Nephron progenitor cell (in vitro differentiated cells): Measurements from ENCODE around the gene IGLL1.
A peak's percentile ranks its signal among the peaks of the same experiment; 100 is the strongest.
"Not testable (repeated sequence)": the region's sequence is repeated elsewhere in the genome, so short reads cannot be mapped to it uniquely, and the experiment has no call there.

Source experiments
- DNase-seq: peaks from one replicate; pipeline ENCODE4 v3.0.0; 2021
- H3K27ac Mint-ChIP-seq: 2 replicates; pipeline ENCODE4 v1.8.0; 2021; ENCODE audit warnings: mild to moderate bottlenecking, moderate library complexity, mixed read lengths
- H3K27me3 Mint-ChIP-seq: 2 replicates; pipeline ENCODE4 v1.8.0; 2021; ENCODE audit warnings: mild to moderate bottlenecking, low read depth, mixed read lengths; ENCODE audit not compliant: poor library complexity
- H3K36me3 Mint-ChIP-seq: 2 replicates; pipeline ENCODE4 v1.8.0; 2021; ENCODE audit warnings: low read depth, mixed read lengths
- H3K4me1 Mint-ChIP-seq: 2 replicates; pipeline ENCODE4 v1.8.0; 2021; ENCODE audit warnings: mixed read lengths
- H3K4me3 Mint-ChIP-seq: 2 replicates; pipeline ENCODE4 v1.8.0; 2021; ENCODE audit warnings: mild to moderate bottlenecking, moderate library complexity, mixed read lengths
- H3K9me3 Mint-ChIP-seq: 2 replicates; pipeline ENCODE4 v1.8.0; 2021; ENCODE audit warnings: mild to moderate bottlenecking, moderate library complexity, mixed read lengths
- CTCF ChIP-seq: fragments of 200-600 bp; sonication (generic); IDR thresholded peaks from 2 replicates; pipeline ENCODE4 v1.5.0; 2021; ENCODE audit warnings: antibody characterized with exemption

IGLL1 gene

GRCh38 chr22:23578306-23578705, 1.8 kb downstream of the IGLL1 start:
- H3K27ac Mint-ChIP-seq = no peak overlapping the region
- H3K4me1 Mint-ChIP-seq = peaks cover 30% of the 10 kb centered on the region
- no peak overlapping the region for H3K4me3 Mint-ChIP-seq
- TF ChIP-seq CTCF = no peak
- no peak for DNase-seq
- no peaks in the 10 kb centered on the region for H3K9me3 Mint-ChIP-seq
- no peaks in the 10 kb centered on the region for H3K36me3 Mint-ChIP-seq
- peaks cover 6% of the 10 kb centered on the region for H3K27me3 Mint-ChIP-seq

GRCh38 chr22:23576681-23577080, 3.4 kb downstream of the IGLL1 start:
- H3K9me3 Mint-ChIP-seq = peaks cover 4% of the 10 kb centered on the region
- peaks cover 35% of the 10 kb centered on the region for H3K4me1 Mint-ChIP-seq
- H3K27ac Mint-ChIP-seq = no peak overlapping the region
- H3K36me3 Mint-ChIP-seq = no peaks in the 10 kb centered on the region
- no peak for DNase-seq
- H3K4me3 Mint-ChIP-seq = no peak overlapping the region
- H3K27me3 Mint-ChIP-seq = peaks cover 10% of the 10 kb centered on the region
- TF ChIP-seq CTCF = no peak

- no peak for DNase-seq
- Mint-ChIP-seq H3K9me3 (peaks cover 6% of the 10 kb centered on the region), H3K27me3 (peaks cover 10% of the 10 kb centered on the region), H3K27ac (peak overlapping the region; percentile 20), H3K4me3 (no peak overlapping the region), H3K36me3 (no peaks in the 10 kb centered on the region), H3K4me1 (peaks cover 24% of the 10 kb centered on the region)
- TF ChIP-seq CTCF = no peak
These were observed 4.5 kb downstream of the IGLL1 start for GRCh38 chr22:23575601-23576000.

DNA sequence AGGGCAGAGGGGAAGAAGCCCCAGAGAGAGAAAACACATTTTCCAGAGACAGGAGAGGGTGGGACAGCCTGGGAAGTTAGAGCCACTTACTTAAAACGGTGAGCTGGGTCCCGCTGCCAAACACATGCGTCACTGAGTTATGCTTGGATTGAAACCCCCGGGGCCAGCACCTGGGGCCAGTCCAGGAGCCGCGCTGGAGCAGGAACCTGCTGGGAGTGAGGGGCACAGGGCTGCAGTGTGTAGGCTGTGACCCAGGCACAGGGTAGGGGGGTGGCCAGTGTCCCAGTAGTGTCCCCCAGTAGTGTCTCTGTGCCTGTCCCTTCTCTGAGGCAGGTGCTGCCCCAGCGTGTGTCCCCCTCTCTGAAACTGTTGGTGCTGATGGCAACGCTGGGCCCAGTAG, 5.2 kb downstream of the IGLL1 start:
- H3K27ac Mint-ChIP-seq = no peak overlapping the region
- H3K9me3 Mint-ChIP-seq = peaks cover 6% of the 10 kb centered on the region
- peaks cover 10% of the 10 kb centered on the region for H3K27me3 Mint-ChIP-seq
- DNase-seq = no peak
- H3K36me3 Mint-ChIP-seq = no peaks in the 10 kb centered on the region
- H3K4me1 Mint-ChIP-seq = peaks cover 24% of the 10 kb centered on the region
- no peak for TF ChIP-seq CTCF
- no peak overlapping the region for H3K4me3 Mint-ChIP-seq

- Mint-ChIP-seq H3K36me3 (no peaks in the 10 kb centered on the region), H3K27ac (no peak overlapping the region), H3K4me1 (peaks cover 24% of the 10 kb centered on the region), H3K9me3 (peaks cover 6% of the 10 kb centered on the region), H3K4me3 (no peak overlapping the region), H3K27me3 (peaks cover 10% of the 10 kb centered on the region)
- TF ChIP-seq CTCF = no peak
- DNase-seq = peak; percentile 28
These were observed 5.7 kb downstream of the IGLL1 start for GRCh38 chr22:23574371-23574811.

GRCh38 chr22:23573701-23574235, 6.3 kb downstream of the IGLL1 start:
- peaks cover 24% of the 10 kb centered on the region for H3K4me1 Mint-ChIP-seq
- H3K27ac Mint-ChIP-seq, H3K9me3 Mint-ChIP-seq, H3K4me3 Mint-ChIP-seq, DNase-seq, H3K36me3 Mint-ChIP-seq: not testable (repeated sequence)
- peaks cover 10% of the 10 kb centered on the region for H3K27me3 Mint-ChIP-seq

- Mint-ChIP-seq H3K4me1 (peaks cover 24% of the 10 kb centered on the region), H3K27me3 (peaks cover 15% of the 10 kb centered on the region)
- not testable (repeated sequence) for H3K4me3 Mint-ChIP-seq, H3K36me3 Mint-ChIP-seq, H3K9me3 Mint-ChIP-seq, H3K27ac Mint-ChIP-seq, DNase-seq
These were observed 7.0 kb downstream of the IGLL1 start for GRCh38 chr22:23573106-23573505.
